ENCODE measurements around the gene IFITM1. TPM values are rescaled to one million over a fixed set of nuclear protein-coding genes. Genes with fewer than 3 reads are reported as not detected.
A peak's percentile ranks its signal among the peaks of the same experiment; 100 is the strongest.
"Not testable (repeated sequence)": the region's sequence is repeated elsewhere in the genome, so short reads cannot be mapped to it uniquely, and the experiment has no call there.

IFITM1 gene
- polyA plus RNA-seq, 1 donor, result 137 TPM

DNA sequence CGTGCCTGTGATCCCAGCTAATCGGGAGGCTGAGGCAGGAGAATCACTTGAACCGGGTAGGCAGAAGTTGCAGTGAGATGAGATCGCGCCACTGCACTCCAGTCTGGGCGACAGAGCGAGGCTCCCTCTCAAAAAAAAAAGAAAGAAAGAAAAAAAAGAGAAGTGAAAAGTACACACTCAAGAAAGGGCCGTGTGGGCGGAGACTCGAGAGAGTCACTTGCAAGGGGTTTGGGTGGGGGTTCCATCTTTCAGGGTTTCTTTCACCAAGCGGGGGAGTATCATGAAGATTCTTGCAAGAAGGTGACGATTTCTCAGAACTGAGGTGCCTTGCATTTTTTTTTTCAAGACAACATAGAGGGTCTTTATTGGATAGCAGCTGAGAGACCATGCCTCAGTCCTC lies 10.5 kb upstream of the IFITM1 start:
- H3K4me1 ChIP-seq (ENCODE audit: control insufficient read depth, insufficient read depth, low read length), result peaks cover 21% of the 10 kb centered on the region
- peaks cover 9% of the 10 kb centered on the region for H3K27me3 ChIP-seq (ENCODE audit: control insufficient read depth, insufficient read depth, low read length)
- H3K9me3 ChIP-seq (ENCODE audit: control insufficient read depth, low read depth, low read length), result peaks cover 7% of the 10 kb centered on the region
- no peaks in the 10 kb centered on the region for H3K36me3 ChIP-seq (ENCODE audit: control insufficient read depth, insufficient read depth, low read length)
- H3K27ac ChIP-seq (ENCODE audit: low read length), result no peak overlapping the region
- 90% methylated on average over 4 of the region's 12 CpGs for WGBS (ENCODE audit: insufficient coverage, low lambda C conversion rate)
- DNase-seq, result no peak
- H3K4me3 ChIP-seq (ENCODE audit: low read length), result no peak overlapping the region

DNA sequence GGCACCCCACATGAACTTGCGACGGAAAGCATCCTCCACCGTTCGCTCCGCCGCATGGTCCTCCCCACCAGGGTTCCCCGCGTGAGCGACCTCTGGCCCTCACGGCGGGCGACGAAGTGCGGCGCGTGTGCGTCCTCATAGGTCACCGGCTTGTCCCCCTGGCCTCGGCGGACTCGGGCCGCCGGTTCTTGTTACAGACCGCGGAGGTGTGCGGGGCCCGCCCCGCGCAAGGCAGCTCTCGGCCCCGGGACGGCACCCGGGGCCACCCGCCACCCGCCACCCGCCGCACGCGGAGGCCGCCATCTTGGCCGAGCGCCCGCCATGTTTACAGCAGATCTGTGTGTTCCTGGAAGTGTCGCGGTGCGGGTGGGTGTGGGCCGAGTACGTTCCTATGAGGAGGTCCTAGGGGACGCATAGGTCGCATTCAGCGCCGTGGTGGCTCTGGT lies 9.8 kb upstream of the IFITM1 start:
- Histone ChIP-seq H3K9me3 (ENCODE audit: control insufficient read depth, low read depth, low read length) (peaks cover 7% of the 10 kb centered on the region), H3K4me1 (ENCODE audit: control insufficient read depth, insufficient read depth, low read length) (peaks cover 23% of the 10 kb centered on the region), H3K27me3 (ENCODE audit: control insufficient read depth, insufficient read depth, low read length) (peaks cover 9% of the 10 kb centered on the region), H3K36me3 (ENCODE audit: control insufficient read depth, insufficient read depth, low read length) (no peaks in the 10 kb centered on the region), H3K4me3 (ENCODE audit: low read length) (no peak overlapping the region), H3K27ac (ENCODE audit: low read length) (no peak overlapping the region)
- no CpG with 5 or more reads among the region's 52 CpGs for WGBS (ENCODE audit: insufficient coverage, low lambda C conversion rate)
- no peak for DNase-seq

DNA sequence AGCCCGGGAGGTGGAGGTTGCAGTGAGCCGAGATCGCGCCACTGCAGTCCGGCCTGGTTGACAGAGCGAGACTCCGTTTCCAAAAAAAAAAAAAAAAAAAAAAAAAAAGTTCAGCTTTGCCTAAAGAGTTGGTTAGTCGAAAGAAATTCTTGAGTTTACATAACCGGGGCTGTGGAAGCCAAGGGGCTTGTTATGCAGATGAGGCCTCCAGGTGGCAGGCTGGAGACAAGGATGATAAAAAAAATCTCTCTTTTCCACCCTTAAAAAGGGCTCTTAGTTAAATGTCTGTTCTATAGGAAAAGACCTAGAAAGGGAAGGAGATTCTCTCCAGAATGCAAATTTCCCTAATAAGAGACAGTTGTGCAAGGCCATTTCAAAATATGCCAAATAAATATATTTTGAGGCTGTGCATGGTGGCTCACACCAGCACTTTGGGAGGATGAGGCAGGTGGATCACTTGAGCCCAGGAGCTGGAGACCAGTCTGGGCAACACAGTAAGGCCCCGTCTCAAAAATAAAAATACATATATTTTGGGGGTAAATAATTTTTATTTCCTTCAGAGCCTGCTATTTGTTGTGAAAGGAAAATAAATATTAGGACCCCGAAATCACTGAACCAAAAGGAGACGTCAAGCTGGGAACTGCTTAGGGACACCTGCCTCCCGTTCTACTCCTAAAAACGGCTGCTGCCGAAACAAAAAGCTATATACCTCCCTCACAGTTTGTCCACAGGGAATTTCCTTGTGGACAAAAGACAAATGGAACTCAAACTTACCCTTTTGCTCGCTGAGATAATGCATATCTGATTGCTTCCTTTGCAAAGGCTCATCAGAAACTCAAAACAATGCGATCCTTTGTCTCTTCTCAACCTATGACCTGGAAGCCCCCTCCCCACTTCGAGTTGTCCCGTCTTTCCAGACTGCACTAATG lies 8.7 kb upstream of the IFITM1 start:
- H3K4me3 ChIP-seq (ENCODE audit: low read length), result no peak overlapping the region
- H3K27ac ChIP-seq (ENCODE audit: low read length), result no peak overlapping the region
- no CpG with 5 or more reads among the region's 19 CpGs for WGBS (ENCODE audit: insufficient coverage, low lambda C conversion rate)

DNA sequence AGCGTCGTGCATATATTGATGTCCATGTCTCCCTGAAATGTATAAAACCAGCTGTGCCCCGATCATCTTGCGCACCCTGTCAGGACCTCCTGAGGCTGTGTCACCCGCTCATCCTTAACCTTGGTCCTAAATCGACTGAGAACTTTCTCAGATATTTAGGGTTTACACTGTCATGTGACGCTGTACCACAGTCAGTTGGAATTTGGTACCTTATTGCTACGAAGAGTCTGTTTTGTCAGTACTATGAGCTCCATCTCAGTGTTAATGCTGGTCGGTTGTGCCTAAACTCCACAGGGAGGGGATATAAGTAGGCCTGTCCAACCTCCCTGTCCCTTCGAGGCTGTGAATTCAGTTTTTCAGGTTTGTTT lies 8.0 kb upstream of the IFITM1 start:
- H3K4me1 ChIP-seq (ENCODE audit: control insufficient read depth, insufficient read depth, low read length), result peaks cover 20% of the 10 kb centered on the region
- H3K27ac ChIP-seq (ENCODE audit: low read length), result no peak overlapping the region
- WGBS (ENCODE audit: insufficient coverage, low lambda C conversion rate), result no CpG with 5 or more reads among the region's 10 CpGs
- DNase-seq, result no peak
- no peaks in the 10 kb centered on the region for H3K27me3 ChIP-seq (ENCODE audit: control insufficient read depth, insufficient read depth, low read length)
- H3K4me3 ChIP-seq (ENCODE audit: low read length), result no peak overlapping the region
- H3K36me3 ChIP-seq (ENCODE audit: control insufficient read depth, insufficient read depth, low read length), result no peaks in the 10 kb centered on the region
- peaks cover 3% of the 10 kb centered on the region for H3K9me3 ChIP-seq (ENCODE audit: control insufficient read depth, low read depth, low read length)

More for the DNA sequence above, 8.7 kb upstream of the IFITM1 start:
- peaks cover 4% of the 10 kb centered on the region for H3K27me3 ChIP-seq (ENCODE audit: control insufficient read depth, insufficient read depth, low read length)
- peaks cover 26% of the 10 kb centered on the region for H3K4me1 ChIP-seq (ENCODE audit: control insufficient read depth, insufficient read depth, low read length)
- DNase-seq, result peak in 1 of 2 donors; percentile 68
- no peaks in the 10 kb centered on the region for H3K36me3 ChIP-seq (ENCODE audit: control insufficient read depth, insufficient read depth, low read length)
- peaks cover 3% of the 10 kb centered on the region for H3K9me3 ChIP-seq (ENCODE audit: control insufficient read depth, low read depth, low read length)

GRCh38 chr11:306645-307371 lies 7.0 kb upstream of the IFITM1 start:
- no peaks in the 10 kb centered on the region for H3K36me3 ChIP-seq (ENCODE audit: control insufficient read depth, insufficient read depth, low read length)
- no CpG with 5 or more reads among the region's 17 CpGs for WGBS (ENCODE audit: insufficient coverage, low lambda C conversion rate)
- peaks cover 15% of the 10 kb centered on the region for H3K4me1 ChIP-seq (ENCODE audit: control insufficient read depth, insufficient read depth, low read length)
- H3K27ac ChIP-seq (ENCODE audit: low read length), result no peak overlapping the region
- no peak overlapping the region for H3K4me3 ChIP-seq (ENCODE audit: low read length)
- no peak for DNase-seq
- no peaks in the 10 kb centered on the region for H3K27me3 ChIP-seq (ENCODE audit: control insufficient read depth, insufficient read depth, low read length)
- H3K9me3 ChIP-seq (ENCODE audit: control insufficient read depth, low read depth, low read length), result peaks cover 3% of the 10 kb centered on the region

GRCh38 chr11:307766-308708 lies 5.8 kb upstream of the IFITM1 start, which contains the start of gene IFITM2:
IFITM2 (plus strand) TSS chr11:307816; CDS start chr11:308193, 377 bp downstream.
- H3K27me3 ChIP-seq (ENCODE audit: control insufficient read depth, insufficient read depth, low read length), result not testable (repeated sequence)
- no CpG with 5 or more reads among the region's 28 CpGs for WGBS (ENCODE audit: insufficient coverage, low lambda C conversion rate)
- H3K4me3 ChIP-seq (ENCODE audit: low read length), result peak within 1 kb of the TSS; percentile 39

DNA sequence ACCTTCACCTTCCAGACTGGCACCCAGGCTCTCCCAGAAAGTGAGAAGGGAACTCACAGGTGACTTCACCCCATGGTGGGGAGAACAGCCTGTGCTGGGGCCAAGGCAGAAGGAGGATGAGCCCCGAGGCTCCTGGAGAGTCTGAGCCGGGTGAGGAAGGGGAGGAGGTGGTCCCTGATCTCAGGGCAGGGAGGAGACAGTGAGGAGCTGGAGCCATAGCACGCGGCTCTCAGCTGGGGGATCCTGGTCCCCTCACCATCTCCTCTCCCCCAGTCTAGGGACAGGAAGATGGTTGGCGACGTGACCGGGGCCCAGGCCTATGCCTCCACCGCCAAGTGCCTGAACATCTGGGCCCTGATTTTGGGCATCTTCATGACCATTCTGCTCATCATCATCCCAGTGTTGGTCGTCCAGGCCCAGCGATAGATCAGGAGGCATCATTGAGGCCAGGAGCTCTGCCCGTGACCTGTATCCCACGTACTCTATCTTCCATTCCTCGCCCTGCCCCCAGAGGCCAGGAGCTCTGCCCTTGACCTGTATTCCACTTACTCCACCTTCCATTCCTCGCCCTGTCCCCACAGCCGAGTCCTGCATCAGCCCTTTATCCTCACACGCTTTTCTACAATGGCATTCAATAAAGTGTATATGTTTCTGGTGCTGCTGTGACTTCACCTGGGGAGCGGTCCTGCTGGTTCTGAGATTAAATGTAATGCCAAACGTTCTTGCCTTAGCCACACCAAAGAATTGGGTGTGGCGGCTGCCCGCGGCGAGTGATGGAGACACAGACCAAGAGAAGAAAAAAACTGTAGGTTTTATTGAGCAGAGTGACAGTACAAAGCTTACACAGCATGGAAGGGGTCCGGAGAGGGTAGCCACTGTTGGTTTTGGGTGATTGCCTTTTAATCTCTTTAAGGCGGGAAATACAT lies 4.8 kb upstream of the IFITM1 start:
- DNase-seq; H3K27ac ChIP-seq (ENCODE audit: low read length); H3K36me3 ChIP-seq (ENCODE audit: control insufficient read depth, insufficient read depth, low read length); H3K9me3 ChIP-seq (ENCODE audit: control insufficient read depth, low read depth, low read length); H3K27me3 ChIP-seq (ENCODE audit: control insufficient read depth, insufficient read depth, low read length): not testable (repeated sequence)
- WGBS (ENCODE audit: insufficient coverage, low lambda C conversion rate), result no CpG with 5 or more reads among the region's 24 CpGs
- H3K4me1 ChIP-seq (ENCODE audit: control insufficient read depth, insufficient read depth, low read length), result peaks cover 27% of the 10 kb centered on the region
- H3K4me3 ChIP-seq (ENCODE audit: low read length), result peak overlapping the region; percentile 7

More at GRCh38 chr11:307766-308708, 5.8 kb upstream of the IFITM1 start, which contains the start of gene IFITM2:
- H3K27ac ChIP-seq (ENCODE audit: low read length), result peak within 1 kb of the TSS; percentile 35
- H3K36me3 ChIP-seq (ENCODE audit: control insufficient read depth, insufficient read depth, low read length); H3K9me3 ChIP-seq (ENCODE audit: control insufficient read depth, low read depth, low read length): not testable (repeated sequence)
- DNase-seq, result peak in 1 of 2 donors; percentile 49
- H3K4me1 ChIP-seq (ENCODE audit: control insufficient read depth, insufficient read depth, low read length), result peaks cover 21% of the 10 kb centered on the region

DNA sequence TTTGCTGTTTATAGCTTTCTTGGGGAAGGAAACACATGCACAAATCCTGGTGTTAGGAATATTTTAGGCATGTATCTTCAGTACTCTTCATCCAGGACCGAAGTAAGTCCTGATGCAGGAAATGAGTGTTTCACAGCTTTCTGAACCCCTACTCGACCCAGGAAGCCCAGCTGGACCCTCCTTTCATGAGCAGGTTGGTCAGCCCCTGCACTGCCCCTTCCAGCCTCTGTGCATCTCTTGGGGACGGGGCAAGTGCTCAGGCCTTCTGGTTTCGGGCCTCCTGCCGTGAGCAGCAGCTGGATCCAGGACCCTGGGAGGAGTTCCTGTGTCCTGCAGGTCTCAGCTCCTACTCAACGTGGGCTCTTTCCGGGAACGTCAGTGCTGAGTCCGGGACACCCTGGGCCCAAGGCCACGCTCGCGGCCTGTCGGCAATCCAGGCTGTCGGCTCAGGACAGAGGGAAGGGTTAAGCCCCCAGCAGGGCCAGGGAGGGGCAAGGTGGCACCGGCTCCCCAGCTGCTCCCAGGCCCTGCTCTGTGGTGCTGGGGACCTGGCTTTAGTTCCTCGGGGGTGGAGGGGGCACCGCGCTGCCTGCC lies 3.8 kb upstream of the IFITM1 start:
- Histone ChIP-seq H3K4me1 (ENCODE audit: control insufficient read depth, insufficient read depth, low read length) (peaks cover 27% of the 10 kb centered on the region), H3K27ac (ENCODE audit: low read length) (peak overlapping the region; percentile 6)
- WGBS (ENCODE audit: insufficient coverage, low lambda C conversion rate), result no CpG with 5 or more reads among the region's 18 CpGs

More for the DNA sequence above, 3.8 kb upstream of the IFITM1 start:
- H3K27me3 ChIP-seq (ENCODE audit: control insufficient read depth, insufficient read depth, low read length); H3K9me3 ChIP-seq (ENCODE audit: control insufficient read depth, low read depth, low read length); H3K36me3 ChIP-seq (ENCODE audit: control insufficient read depth, insufficient read depth, low read length); DNase-seq: not testable (repeated sequence)
- H3K4me3 ChIP-seq (ENCODE audit: low read length), result peak overlapping the region; percentile 21
